PC-3 (cell line): Measurements from ENCODE around the gene ASCC3.

Source experiments
- EZH2 ChIP-seq: fragments of 300-600 bp; sonication (generic); IDR thresholded peaks from one replicate; pipeline ENCODE4 v1.6.1; 2017; ENCODE audit warnings: antibody characterized with exemption, mild to moderate bottlenecking, low read length; ENCODE audit not compliant: unreplicated experiment
- EZH2phosphoT487 ChIP-seq: fragments of 300-600 bp; sonication (generic); IDR thresholded peaks from 2 replicates; pipeline ENCODE4 v1.6.1; 2018; ENCODE audit warnings: mild to moderate bottlenecking, antibody characterized with exemption, low read length, borderline replicate concordance
- TF ChIP-seq, protein P1 (sequence below): fragments of 300-600 bp; sonication (generic); conservative IDR thresholded peaks from 2 replicates; pipeline ENCODE4 v1.5.1; 2017; ENCODE audit warnings: antibody characterized with exemption, low read depth, mild to moderate bottlenecking, low read length

DNA sequence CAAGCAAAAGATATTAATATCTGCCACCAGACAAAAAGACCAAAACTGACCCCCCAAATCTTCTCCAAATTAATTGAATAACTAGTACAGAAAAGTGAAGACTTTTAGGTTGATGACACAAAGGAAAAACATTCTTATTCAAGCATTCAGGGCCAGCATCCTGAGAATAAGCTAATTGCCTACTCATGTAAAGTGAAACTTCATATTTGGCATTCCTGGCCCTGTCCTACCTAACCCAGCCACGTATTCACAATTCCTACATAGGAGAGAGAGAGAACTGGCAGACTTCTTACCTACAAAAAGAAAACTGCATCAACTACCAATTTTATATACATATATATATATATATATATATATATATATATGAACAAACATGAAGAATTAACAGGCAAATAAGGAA lies 4.9 kb upstream of the ASCC3 start:
- TF ChIP-seq, protein P1, sequence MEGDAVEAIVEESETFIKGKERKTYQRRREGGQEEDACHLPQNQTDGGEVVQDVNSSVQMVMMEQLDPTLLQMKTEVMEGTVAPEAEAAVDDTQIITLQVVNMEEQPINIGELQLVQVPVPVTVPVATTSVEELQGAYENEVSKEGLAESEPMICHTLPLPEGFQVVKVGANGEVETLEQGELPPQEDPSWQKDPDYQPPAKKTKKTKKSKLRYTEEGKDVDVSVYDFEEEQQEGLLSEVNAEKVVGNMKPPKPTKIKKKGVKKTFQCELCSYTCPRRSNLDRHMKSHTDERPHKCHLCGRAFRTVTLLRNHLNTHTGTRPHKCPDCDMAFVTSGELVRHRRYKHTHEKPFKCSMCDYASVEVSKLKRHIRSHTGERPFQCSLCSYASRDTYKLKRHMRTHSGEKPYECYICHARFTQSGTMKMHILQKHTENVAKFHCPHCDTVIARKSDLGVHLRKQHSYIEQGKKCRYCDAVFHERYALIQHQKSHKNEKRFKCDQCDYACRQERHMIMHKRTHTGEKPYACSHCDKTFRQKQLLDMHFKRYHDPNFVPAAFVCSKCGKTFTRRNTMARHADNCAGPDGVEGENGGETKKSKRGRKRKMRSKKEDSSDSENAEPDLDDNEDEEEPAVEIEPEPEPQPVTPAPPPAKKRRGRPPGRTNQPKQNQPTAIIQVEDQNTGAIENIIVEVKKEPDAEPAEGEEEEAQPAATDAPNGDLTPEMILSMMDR: no peak
- no peak for TF ChIP-seq EZH2
- TF ChIP-seq EZH2phosphoT487: no peak
